HL-60 (cell line): ENCODE measurements around the gene TTC17.

ENCODE experiments used
- DNase-seq, 2 experiments: peaks; one replicate each; pipeline ENCODE4 v3.0.0-alpha.2; 2010 to 2020; ENCODE audit warnings: low read depth in 1 of 2, low spot score in 1 of 2
- H3K27ac ChIP-seq: fragments of 250-450 bp; sonication (Bioruptor Pico); replicated peaks from 2 replicates; pipeline ENCODE4 v1.5.1; 2020; ENCODE audit warnings: mild to moderate bottlenecking, moderate library complexity
- H3K27me3 ChIP-seq: fragments of 250-450 bp; sonication (Bioruptor Pico); 2 replicates; pipeline ENCODE4 v1.5.1; 2021; ENCODE audit warnings: mild to moderate bottlenecking, moderate library complexity; ENCODE audit not compliant: insufficient read depth, poor library complexity, severe bottlenecking
- H3K4me3 ChIP-seq: replicated peaks from 2 replicates; pipeline ENCODE4 v1.5.1; 2011; ENCODE audit warnings: mild to moderate bottlenecking, control low read depth, low read length; ENCODE audit not compliant: insufficient read depth
- CTCF ChIP-seq: IDR thresholded peaks from one replicate; pipeline ENCODE4 v1.5.1; 2011; ENCODE audit warnings: low read length, control low read depth, inconsistent platforms; ENCODE audit not compliant: insufficient read depth
- GABPA ChIP-seq: IDR thresholded peaks from 2 replicates; pipeline ENCODE4 v1.6.1; 2012; ENCODE audit warnings: low read depth
- POLR2AphosphoS5 ChIP-seq: IDR thresholded peaks from 2 replicates; pipeline ENCODE4 v1.6.1; 2012; ENCODE audit warnings: low read depth
- REST ChIP-seq: IDR thresholded peaks from 2 replicates; pipeline ENCODE4 v1.6.1; 2012; ENCODE audit warnings: low read depth; ENCODE audit not compliant: insufficient replicate concordance
- SPI1 ChIP-seq: IDR thresholded peaks from 2 replicates; pipeline ENCODE4 v1.6.1; 2012; ENCODE audit warnings: low read depth, mild to moderate bottlenecking, borderline replicate concordance

Gene TTC17

GRCh38 chr11:43384393-43384792 is 25.7 kb downstream of the TTC17 start:
- Histone ChIP-seq H3K27me3 (no peaks in the 10 kb centered on the region), H3K4me3 (no peak overlapping the region), H3K27ac (no peak overlapping the region)
- DNase-seq, result no peak
- TF ChIP-seq GABPA (no peak), CTCF (no peak), SPI1 (no peak), POLR2AphosphoS5 (no peak), REST (no peak)

- no peak for DNase-seq
- TF ChIP-seq SPI1 (no peak), POLR2AphosphoS5 (no peak), GABPA (no peak), REST (no peak), CTCF (no peak)
- no peak overlapping the region for H3K27ac ChIP-seq
These were observed 34.0 kb downstream of the TTC17 start for GRCh38 chr11:43392713-43393112.

GRCh38 chr11:43393765-43394355 is 35.1 kb downstream of the TTC17 start:
- H3K27ac ChIP-seq, result no peak overlapping the region
- TF ChIP-seq GABPA (no peak), REST (no peak), POLR2AphosphoS5 (no peak), SPI1 (no peak), CTCF (no peak)
- no peaks in the 10 kb centered on the region for H3K27me3 ChIP-seq

More at GRCh38 chr11:43392713-43393112, 34.0 kb downstream of the TTC17 start:
- Histone ChIP-seq H3K4me3 (no peak overlapping the region), H3K27me3 (no peaks in the 10 kb centered on the region)

More at GRCh38 chr11:43393765-43394355, 35.1 kb downstream of the TTC17 start:
- DNase-seq, result no peak
- no peak overlapping the region for H3K4me3 ChIP-seq
